Omental fat pad (tissue), 4 donors: ENCODE data around the gene ZMAT1. TPM values are rescaled to one million over a fixed set of nuclear protein-coding genes. Genes with fewer than 3 reads are reported as not detected.
A peak's percentile ranks its signal among the peaks of the same experiment; 100 is the strongest.
"Not testable (repeated sequence)": the region's sequence is repeated elsewhere in the genome, so short reads cannot be mapped to it uniquely, and the experiment has no call there.

Source experiments
- ATAC-seq: fragments of 150-250 bp; one replicate; pipeline ENCODE4 v1.9.1; 2016; ENCODE audit warnings: mild to moderate bottlenecking, moderate library complexity; ENCODE audit not compliant: low FRiP score
- DNase-seq: peaks from one replicate; pipeline ENCODE4 v3.0.0-alpha.2; 2019; ENCODE audit warnings: low spot score
- total RNA-seq, 4 donors: library from RNA; depleted of rRNA; stranded (reverse); fragments of >200 nt; gene quantifications; one replicate each; pipeline ENCODE4 v1.1.0, GENCODE V29; 2016
- TF ChIP-seq, protein P1 (sequence below), 3 donors: fragments of 450-650 bp; IDR thresholded peaks; one replicate each; pipeline ENCODE4 v1.5.1; 2016 to 2017; ENCODE audit warnings: antibody characterized with exemption in 3 of 3, mild to moderate bottlenecking in 3 of 3, moderate library complexity in 2 of 3

ZMAT1 gene
- total RNA-seq = 10 to 100 TPM in 1 of 4 donors, 1 to 10 TPM in 3; 5.3 to 14.5 (median 6.3) TPM

DNA sequence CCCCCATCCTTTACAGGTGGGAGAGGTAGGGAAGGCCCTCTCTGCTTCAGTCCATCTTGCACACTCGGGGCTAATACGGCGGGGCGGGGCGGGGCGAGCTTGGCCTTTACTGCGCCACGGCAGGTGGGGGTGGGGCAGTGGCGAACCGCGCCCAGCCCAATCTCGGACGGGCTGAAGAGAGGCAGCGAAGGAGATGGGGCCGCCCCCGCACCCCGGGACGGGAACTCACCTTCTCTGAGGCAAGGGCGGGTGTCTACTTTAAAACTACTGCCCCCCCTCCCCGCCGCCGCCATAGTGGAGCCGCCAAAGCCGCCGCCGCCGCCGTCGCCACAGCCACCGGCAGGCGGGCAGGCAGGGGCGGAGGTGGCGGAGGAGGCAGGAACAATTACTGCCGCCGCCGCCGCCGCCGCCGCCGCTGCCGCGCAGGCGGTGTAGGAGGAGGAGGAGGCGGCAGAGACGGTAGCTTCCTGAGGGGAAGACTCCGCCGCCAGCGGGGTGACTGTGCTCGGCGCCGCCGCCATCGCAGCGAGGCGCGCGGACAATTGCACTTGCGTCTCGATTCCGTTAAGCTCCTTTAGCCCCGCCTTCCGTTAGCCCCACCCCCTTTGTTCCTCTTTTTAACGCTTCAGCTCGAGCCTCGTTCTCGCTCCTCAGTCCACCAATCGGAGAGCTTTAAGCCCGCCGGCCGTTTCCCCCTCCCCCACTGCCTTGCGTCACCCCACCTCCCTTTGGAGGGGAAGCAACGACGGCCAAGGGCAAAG lies at the start of gene ZMAT1:
Gene ZMAT1 (minus strand): TSS at position 540 of the 761 bp plus-strand sequence. CDS start 19 bp downstream, at position 521.
- peak; percentile 80 for DNase-seq
- ATAC-seq = peak; percentile 91
- TF ChIP-seq, protein P1, sequence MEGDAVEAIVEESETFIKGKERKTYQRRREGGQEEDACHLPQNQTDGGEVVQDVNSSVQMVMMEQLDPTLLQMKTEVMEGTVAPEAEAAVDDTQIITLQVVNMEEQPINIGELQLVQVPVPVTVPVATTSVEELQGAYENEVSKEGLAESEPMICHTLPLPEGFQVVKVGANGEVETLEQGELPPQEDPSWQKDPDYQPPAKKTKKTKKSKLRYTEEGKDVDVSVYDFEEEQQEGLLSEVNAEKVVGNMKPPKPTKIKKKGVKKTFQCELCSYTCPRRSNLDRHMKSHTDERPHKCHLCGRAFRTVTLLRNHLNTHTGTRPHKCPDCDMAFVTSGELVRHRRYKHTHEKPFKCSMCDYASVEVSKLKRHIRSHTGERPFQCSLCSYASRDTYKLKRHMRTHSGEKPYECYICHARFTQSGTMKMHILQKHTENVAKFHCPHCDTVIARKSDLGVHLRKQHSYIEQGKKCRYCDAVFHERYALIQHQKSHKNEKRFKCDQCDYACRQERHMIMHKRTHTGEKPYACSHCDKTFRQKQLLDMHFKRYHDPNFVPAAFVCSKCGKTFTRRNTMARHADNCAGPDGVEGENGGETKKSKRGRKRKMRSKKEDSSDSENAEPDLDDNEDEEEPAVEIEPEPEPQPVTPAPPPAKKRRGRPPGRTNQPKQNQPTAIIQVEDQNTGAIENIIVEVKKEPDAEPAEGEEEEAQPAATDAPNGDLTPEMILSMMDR (IDR thresholded peaks at IDR 0.05) = no peak

DNA sequence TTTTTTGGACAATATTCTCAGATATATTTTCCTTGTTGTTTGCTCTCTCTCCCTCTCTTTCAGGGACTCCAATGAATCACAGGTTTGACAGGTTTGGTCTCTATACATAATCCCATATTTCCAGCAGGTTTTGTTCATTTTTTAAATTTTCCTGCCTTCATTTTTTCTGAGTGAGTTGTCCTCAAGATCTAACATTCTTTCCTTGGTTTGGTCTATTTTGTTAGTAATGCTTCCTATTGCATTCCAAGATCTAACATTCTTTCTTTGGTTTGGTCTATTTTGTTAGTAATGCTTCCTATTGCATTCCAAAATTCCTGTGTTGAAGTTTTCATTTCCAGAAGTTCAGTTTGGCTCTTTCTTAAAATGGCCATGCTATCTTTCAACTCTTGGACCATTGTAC lies 45.3 kb upstream of the ZMAT1 start:
- ATAC-seq (no peak), DNase-seq (no peak)
- TF ChIP-seq, protein P1 (IDR thresholded peaks at IDR 0.05) = no peak

DNA sequence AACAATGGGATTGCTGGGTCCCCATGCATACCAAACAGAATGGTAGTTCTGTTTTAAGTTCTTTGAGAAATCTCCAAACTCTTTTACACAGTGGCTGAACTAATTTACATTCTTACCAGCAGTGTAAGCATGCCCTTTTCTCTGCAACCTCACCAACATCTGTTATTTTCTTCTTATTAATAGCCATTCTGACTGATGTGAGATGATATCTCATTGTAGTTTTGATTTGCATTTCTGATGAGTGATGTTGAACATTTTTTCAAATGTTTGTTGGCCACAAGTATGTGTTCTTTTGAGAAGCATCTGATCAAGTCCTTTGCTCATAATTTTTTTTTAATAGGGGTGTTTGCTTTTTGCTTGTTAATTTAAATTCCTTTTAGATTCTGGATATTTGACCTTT lies 41.2 kb upstream of the ZMAT1 start:
- TF ChIP-seq, protein P1 (IDR thresholded peaks at IDR 0.05) = no peak
- ATAC-seq = no peak

DNA sequence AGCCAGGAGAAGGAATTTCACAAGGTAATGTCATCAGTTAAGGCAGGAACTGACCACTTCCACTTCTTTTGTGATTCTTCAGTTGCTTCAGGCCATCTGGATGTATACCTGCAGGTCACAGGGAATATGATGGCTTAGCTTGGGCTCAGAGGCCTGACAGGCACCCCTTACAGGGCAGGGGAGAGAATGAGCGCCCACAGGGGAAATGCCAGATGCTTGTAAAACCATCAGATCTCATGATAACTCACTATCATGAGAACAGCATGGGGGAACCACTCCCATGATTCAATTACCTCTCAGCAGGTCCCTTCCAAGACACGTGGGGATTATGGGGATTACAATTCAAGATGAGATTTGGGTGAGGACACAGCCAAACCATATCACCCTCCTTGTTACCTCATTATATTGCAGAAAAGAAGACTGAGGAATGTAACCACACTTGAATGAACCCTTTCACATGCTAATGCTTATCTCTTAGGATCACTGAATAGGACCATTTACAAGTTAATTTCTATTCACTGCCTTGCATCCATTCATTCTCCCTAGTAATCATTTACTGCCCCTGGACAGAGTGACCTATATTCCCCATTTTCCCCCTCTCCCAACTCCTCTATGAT lies 33.2 kb upstream of the ZMAT1 start:
- DNase-seq, ATAC-seq: not testable (repeated sequence)

More for the DNA sequence above, 41.2 kb upstream of the ZMAT1 start:
- no peak for DNase-seq

DNA sequence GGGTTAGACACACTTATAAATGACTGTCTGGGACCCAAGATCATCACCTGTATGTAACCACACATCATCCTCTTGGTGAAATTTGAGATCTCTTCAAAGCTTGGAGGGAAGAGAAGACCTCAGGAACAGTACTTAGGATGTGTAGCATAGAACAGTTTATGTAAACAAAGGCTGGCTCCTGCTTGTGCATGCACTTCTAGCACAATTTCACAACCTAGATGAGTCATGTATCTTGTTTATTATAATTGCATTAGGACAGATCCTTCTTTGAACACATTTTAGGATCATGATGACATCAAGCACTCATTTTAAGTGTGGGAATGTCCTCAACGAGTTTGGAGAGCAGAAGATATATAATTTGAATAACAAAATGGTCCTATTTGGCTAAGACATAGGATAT lies 26.3 kb upstream of the ZMAT1 start:
- no peak for DNase-seq
- no peak for ATAC-seq
- TF ChIP-seq, protein P1 (IDR thresholded peaks at IDR 0.05) = no peak

DNA sequence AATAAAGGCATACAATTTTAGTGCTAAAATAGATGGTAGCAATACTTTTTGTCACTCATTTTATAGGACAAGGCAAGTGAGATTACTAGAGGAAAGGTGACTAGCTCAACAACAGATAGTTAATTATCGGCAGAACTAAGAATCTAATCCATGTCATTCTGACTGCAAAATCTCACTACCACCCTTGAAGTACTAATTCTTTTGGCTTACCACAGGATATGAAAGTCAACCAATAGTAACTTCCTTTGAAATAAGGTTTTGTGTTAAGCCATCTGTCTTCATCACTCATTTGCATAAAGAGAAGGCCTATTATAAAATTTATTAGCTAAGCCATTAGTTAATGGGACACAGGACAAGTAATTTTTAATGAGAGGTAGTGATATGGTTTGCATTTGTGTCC lies 25.3 kb upstream of the ZMAT1 start:
- no peak for ATAC-seq
- TF ChIP-seq, protein P1 (IDR thresholded peaks at IDR 0.05) = no peak
- DNase-seq = no peak

DNA sequence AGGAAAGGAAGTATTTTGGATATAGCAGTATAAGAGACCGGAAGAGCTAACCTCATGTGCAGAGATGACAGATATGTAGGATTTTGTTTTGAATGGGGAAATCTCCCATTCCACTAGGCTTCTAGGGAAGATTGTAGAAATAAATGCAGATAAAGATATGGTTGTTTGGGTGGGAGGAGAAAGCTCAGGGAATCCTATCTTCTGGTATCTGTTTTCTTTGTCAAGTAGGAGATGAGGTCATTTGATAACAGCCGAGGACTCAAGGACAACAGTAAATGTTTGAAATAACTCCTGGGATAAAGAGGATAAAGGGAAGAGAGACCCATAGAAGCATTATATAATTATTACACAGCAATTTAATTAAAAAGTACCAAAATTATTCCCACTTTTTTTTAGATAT lies 24.7 kb upstream of the ZMAT1 start:
- TF ChIP-seq, protein P1 (IDR thresholded peaks at IDR 0.05) = no peak
- no peak for ATAC-seq

More for the DNA sequence above, 24.7 kb upstream of the ZMAT1 start:
- DNase-seq = no peak
